Kasumi-1 (cell line): Measurements from ENCODE around the gene ZNF460.

Source experiments
- DNase-seq, 2 experiments: peaks; one replicate each; lab custom pipeline; 2025; lab: John Stamatoyannopoulos, UW

ZNF460 gene

GRCh38 chr19:57280962-57281400, 696 bp downstream of the ZNF460 start:
- DNase-seq, result peak in 1 of 2 experiments; percentile 45

GRCh38 chr19:57282011-57282643, 1.8 kb downstream of the ZNF460 start:
- no peak for DNase-seq

GRCh38 chr19:57288373-57288772, 8.1 kb downstream of the ZNF460 start:
- DNase-seq, result no peak

GRCh38 chr19:57290970-57291369, 10.7 kb downstream of the ZNF460 start:
- DNase-seq, result no peak

GRCh38 chr19:57292547-57292946, 12.3 kb downstream of the ZNF460 start:
- DNase-seq, result no peak

DNA sequence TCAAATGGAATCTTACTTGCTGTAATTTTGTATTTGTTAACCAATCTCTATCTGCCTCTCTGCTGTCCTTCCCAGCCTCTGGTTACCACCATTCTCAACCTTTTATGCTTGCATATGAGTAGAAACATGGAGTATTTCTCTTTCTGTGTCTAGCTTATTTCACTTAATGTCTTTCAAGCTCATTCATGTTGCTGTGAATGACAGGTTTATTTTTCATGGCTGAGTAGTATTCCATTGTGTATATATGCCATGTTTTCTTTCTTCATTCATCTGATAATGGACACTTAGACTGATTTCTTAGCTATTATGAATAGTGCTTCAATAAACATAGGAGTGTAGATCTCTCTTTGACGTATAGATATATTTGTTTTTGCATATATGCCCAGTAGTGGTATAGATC, 13.4 kb downstream of the ZNF460 start:
- no peak for DNase-seq

DNA sequence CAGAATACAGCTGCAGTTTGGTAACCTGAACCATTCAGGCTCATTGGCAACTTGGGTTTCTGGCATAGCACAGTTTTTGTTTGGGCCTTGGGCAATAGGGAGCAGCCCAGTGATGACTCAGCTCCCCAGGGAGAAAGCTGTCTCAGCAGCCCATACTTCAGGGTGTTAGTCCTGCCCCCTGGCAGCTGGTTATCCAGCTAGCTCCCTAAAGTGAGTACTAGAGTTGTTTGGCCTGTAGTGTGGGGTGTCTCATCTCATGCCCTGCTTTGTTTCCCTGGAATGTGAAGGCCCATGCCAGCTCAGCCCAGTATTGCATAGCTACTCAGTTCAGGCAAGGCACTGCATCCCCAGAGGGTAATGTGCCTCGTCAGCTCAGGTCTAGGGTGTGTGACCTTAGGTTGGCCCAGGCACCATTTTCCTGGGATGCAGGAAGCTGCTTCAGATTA, 21.8 kb downstream of the ZNF460 start:
- DNase-seq, result no peak

GRCh38 chr19:57302727-57303401, 22.6 kb downstream of the ZNF460 start:
- DNase-seq, result no peak

DNA sequence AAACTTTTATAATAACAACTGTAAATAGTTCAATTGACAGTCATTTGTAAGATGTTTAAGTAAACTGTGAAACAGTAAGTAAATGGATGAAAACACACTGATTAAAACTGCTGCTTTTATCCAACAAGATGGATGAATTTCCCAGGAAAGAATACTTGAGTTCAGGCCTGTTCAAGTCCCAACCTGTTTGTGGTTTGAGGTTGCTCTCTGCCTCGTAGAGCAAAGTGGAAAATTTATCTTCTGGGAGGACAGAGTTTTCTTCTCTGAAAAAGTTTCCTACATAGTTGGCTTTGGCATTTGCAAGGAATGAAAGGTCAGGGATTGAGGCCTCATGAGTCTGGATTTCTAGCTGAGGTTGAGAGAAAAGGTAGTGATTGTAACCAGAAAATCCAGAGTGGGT, 24.8 kb downstream of the ZNF460 start:
- no peak for DNase-seq

GRCh38 chr19:57308514-57308913, 28.2 kb downstream of the ZNF460 start:
- DNase-seq, result no peak

- DNase-seq, result no peak
Observed at GRCh38 chr19:57310792-57311191, 30.5 kb downstream of the ZNF460 start.

DNA sequence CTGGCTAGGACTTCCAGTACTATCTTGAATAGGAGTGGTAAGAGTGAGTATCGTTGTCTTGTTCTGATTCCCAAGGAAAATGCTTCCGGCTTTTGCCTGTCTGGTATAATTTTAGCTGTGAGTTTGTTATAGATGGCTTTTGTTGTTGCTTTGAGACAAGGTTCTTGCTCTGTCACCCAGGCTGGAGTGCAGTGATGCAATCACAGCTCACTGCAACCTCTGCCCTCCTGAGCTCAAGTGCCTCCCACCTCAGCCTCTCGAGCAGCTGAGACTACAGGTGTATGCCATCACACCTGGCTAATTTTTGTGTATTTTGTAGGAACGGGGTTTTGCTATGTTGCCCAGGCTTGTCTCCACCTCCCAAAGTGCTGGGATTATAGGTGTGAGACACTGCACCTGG, 33.9 kb downstream of the ZNF460 start:
- DNase-seq, result no peak

- DNase-seq, result no peak
Observed at GRCh38 chr19:57317503-57317902, 37.2 kb downstream of the ZNF460 start.

DNA sequence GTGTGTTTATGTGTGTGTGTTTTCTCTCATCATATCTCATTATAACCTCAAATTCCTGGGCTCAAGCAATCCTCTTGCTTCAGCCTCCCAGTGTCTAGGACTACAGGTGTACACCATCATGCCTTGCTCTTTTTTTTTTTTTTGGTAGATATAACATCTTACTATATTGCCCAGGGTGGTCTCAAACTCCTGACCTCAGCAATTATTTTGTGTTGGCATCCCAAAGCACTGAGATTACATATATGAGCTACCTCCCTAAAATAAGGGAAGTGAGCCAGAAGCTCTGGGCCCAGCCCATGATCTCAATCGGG, 39.5 kb downstream of the ZNF460 start:
- DNase-seq, result no peak

GRCh38 chr19:57320180-57321084, 40.1 kb downstream of the ZNF460 start, which contains the start of gene ZNF543:
TSS of gene ZNF543 (plus strand) at chr19:57320472. CDS start at chr19:57320854, 382 bp downstream.
- DNase-seq, result peak; percentile 95

GRCh38 chr19:57321116-57321515, 40.8 kb downstream of the ZNF460 start:
- DNase-seq, result peak; percentile 36 to 48

- DNase-seq, result no peak
Observed at GRCh38 chr19:57321751-57322150, 41.5 kb downstream of the ZNF460 start.

GRCh38 chr19:57324992-57325391, 44.7 kb downstream of the ZNF460 start:
- no peak for DNase-seq

DNA sequence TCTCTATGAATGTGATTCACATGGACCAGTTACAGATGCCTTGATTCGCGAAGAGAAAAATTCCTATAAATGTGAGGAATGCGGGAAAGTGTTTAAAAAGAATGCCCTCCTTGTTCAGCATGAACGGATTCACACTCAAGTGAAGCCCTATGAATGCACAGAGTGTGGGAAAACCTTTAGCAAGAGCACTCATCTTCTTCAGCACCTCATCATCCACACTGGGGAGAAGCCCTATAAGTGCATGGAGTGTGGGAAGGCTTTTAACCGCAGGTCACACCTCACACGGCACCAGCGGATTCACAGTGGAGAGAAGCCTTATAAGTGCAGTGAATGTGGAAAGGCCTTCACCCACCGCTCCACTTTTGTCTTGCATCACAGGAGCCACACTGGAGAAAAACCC, 47.7 kb downstream of the ZNF460 start:
- DNase-seq, result no peak

DNA sequence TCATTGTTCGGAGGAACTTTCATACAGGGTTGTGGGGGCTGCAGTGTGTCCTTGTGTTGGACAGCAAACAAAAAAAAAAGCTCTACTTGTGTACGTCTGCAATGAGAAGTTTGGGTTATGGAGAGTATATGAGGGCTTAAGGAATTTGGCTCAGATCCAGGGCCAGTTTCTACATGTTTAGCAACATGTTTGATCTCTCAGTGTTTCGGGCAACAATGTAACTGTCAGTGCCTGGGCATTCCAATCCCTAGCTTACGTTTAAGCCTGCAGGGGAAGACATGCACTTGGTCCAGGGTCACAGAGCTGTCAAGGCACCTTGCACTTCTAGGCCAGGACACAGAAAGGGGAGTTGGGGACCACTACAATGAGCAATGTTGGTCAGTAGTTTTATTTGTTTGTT, 53.9 kb downstream of the ZNF460 start:
- no peak for DNase-seq

DNA sequence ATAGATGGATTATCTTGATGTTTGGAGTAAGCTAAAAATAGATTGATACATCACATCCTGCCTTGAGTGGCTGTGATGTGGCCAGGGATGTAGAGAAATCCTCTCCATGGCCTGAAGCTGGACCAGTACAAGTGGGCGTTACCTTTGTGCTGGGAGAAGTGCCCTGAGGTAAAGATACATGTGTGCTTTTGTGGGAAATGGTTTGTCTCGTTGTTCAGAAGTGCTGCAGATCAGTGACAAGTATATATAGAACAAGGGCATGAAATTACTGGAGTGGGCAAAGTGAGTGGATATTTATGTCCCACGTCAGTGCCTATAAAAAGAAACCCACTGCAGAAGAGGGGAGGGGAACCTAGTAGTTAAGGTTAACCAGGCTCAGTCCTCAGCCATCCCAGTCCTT, 58.6 kb downstream of the ZNF460 start:
- no peak for DNase-seq

DNA sequence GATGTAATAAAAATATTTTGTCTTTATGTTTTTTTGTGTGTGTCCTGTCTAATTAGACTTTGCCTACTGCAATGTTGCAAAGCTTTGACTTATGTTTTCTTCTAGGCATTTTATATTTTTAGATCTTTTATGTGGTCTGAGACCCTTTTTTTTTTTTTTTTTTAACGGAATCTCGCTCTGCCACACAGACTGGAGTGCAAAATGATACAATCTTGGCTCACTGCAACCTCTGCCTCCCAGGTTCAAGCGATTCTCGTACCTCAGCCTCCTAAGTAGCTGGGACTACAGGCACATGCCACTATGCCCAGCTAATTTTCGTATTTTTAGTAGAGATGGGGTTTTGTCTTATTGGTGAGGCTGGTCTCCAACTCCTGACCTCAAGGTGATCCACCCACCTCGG, 62.3 kb downstream of the ZNF460 start:
- no peak for DNase-seq
